Gastroesophageal sphincter (tissue), 3 donors: ENCODE data around the gene CD1B.

Source experiments
- EP300 ChIP-seq: sonication (generic); formaldehyde crosslinking; IDR thresholded peaks from one replicate; pipeline ENCODE4 v1.6.1; 2017; ENCODE audit warnings: antibody characterized with exemption, mild to moderate bottlenecking
- POLR2A ChIP-seq, 2 donors: fragments of 450-650 bp; IDR thresholded peaks; one replicate each; pipeline ENCODE4 v1.6.1; 2017; ENCODE audit warnings: antibody characterized with exemption in 2 of 2, mild to moderate bottlenecking in 2 of 2, moderate library complexity in 1 of 2
- POLR2AphosphoS5 ChIP-seq: sonication (generic); formaldehyde crosslinking; IDR thresholded peaks from one replicate; pipeline ENCODE4 v1.6.1; 2017; ENCODE audit warnings: antibody characterized with exemption
- TF ChIP-seq, protein P1 (sequence below), 4 experiments: fragments of 200-600 bp in 2 of 4; fragments of 450-650 bp in 2 of 4; sonication (generic) in 1 of 4; IDR thresholded peaks; one replicate each; pipeline ENCODE4 v1.5.1; 2017 to 2019; ENCODE audit warnings: antibody characterized with exemption in 4 of 4, mild to moderate bottlenecking in 2 of 4, moderate library complexity in 2 of 4

DNA sequence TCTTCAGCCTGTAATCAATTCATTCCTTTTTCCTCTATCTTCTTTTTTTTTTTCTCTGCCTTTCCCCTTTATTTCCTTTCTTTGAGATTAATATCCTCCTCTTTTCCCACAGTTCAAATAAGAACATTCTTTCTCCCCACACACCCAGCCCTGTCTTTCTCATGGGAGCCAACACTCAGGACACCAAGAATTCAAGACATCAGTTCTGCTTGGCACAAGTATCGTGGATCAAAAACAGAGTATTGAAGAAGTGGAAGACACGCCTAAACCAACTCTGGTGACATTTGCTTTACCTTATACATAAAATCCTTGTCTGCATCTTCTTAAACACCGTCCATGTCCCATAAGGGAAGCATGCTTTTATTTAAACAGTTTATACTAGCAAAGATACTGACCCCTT is 25.3 kb upstream of the CD1B start:
- TF ChIP-seq, protein P1, sequence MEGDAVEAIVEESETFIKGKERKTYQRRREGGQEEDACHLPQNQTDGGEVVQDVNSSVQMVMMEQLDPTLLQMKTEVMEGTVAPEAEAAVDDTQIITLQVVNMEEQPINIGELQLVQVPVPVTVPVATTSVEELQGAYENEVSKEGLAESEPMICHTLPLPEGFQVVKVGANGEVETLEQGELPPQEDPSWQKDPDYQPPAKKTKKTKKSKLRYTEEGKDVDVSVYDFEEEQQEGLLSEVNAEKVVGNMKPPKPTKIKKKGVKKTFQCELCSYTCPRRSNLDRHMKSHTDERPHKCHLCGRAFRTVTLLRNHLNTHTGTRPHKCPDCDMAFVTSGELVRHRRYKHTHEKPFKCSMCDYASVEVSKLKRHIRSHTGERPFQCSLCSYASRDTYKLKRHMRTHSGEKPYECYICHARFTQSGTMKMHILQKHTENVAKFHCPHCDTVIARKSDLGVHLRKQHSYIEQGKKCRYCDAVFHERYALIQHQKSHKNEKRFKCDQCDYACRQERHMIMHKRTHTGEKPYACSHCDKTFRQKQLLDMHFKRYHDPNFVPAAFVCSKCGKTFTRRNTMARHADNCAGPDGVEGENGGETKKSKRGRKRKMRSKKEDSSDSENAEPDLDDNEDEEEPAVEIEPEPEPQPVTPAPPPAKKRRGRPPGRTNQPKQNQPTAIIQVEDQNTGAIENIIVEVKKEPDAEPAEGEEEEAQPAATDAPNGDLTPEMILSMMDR (IDR thresholded peaks at IDR 0.05), result no peak
- no peak for TF ChIP-seq EP300
- TF ChIP-seq POLR2A (IDR thresholded peaks at IDR 0.05), result no peak
- TF ChIP-seq POLR2AphosphoS5, result no peak
